Measurements from ENCODE around the gene PIK3R6. TPM values are rescaled to one million over a fixed set of nuclear protein-coding genes. Genes with fewer than 3 reads are reported as not detected.

The PIK3R6 gene
- total RNA-seq, 1 donor from 2014 or later: not detected

DNA sequence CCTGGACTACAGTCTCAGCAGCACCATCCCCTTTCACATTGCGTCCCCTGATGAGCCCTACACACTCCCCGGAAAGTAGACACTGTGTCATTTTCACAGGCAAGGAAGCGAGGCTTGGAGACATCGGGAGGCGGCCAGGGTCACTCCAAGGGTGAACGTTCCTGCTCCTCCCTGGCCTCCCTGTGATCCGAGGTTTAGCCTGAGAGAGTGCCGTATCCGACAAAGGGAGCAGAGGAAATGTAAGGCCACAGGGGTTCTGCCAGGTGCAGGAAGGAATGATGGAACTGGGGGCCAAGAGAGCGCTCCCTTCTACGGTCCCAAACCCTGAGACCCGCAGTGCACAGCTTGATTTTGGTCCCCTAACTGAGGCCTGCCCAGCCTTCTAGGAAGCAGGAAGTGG is 8.0 kb upstream of the PIK3R6 start:
- TF ChIP-seq, protein P1, sequence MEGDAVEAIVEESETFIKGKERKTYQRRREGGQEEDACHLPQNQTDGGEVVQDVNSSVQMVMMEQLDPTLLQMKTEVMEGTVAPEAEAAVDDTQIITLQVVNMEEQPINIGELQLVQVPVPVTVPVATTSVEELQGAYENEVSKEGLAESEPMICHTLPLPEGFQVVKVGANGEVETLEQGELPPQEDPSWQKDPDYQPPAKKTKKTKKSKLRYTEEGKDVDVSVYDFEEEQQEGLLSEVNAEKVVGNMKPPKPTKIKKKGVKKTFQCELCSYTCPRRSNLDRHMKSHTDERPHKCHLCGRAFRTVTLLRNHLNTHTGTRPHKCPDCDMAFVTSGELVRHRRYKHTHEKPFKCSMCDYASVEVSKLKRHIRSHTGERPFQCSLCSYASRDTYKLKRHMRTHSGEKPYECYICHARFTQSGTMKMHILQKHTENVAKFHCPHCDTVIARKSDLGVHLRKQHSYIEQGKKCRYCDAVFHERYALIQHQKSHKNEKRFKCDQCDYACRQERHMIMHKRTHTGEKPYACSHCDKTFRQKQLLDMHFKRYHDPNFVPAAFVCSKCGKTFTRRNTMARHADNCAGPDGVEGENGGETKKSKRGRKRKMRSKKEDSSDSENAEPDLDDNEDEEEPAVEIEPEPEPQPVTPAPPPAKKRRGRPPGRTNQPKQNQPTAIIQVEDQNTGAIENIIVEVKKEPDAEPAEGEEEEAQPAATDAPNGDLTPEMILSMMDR (IDR thresholded peaks at IDR 0.05; ENCODE audit: insufficient read depth, low read length, poor library complexity, severe bottlenecking): no peak
- H3K4me3 ChIP-seq (ENCODE audit: low read depth, low read length): no peak overlapping the region
- no peaks in the 10 kb centered on the region for H3K36me3 ChIP-seq (ENCODE audit: control insufficient read depth, insufficient read depth, low read length)
- peaks cover 11% of the 10 kb centered on the region for H3K27me3 ChIP-seq (ENCODE audit: control insufficient read depth, insufficient read depth, low read length)
- no peak for DNase-seq (ENCODE audit: low read depth)

DNA sequence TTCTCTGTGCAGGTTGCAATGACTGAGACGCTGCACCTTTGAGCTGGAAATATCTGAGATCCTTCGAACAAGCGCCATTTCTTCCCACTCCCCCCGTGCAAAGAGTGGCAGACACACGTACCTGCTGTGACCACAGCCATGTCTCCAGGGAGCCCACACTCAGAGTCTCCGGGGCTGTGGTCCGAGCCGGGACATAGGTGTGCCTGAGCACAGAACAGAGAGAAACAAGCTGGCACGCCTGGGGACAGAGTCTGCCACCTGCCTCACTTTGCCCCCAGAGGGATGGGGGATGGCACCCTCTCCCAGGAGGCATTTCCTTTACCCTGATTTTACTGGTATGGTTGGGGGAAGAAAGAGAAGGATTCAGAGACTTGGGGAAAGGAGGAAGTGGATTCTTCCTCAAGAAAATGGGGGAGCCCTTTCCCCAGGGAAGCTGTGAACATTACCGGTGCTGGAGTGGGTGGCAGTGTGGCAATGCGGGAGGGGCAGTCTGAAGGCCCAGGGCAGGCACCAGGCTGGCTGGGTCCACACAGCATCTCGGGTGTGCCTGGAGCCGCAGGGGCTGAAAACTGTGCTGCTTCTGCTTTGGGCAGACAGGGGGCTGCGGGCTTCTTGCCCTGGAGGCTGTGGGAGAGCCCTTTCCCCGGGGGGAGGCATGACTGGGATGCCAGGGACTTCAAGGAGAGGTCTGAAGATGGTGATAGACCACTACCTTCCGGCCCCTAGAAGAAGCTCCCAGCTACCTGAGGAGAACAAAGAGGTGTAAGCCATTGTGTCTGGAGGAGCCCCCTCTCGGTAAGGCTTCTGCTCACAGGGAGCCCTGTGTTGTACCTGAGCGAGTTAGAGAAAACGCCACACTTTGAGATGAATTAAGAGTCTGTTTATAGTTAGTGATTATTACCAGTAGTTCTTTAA is 6.6 kb upstream of the PIK3R6 start:
- TF ChIP-seq, protein P1 (IDR thresholded peaks at IDR 0.05; ENCODE audit: insufficient read depth, low read length, poor library complexity, severe bottlenecking): no peak
- Histone ChIP-seq H3K27me3 (ENCODE audit: control insufficient read depth, insufficient read depth, low read length) (peaks cover 11% of the 10 kb centered on the region), H3K36me3 (ENCODE audit: control insufficient read depth, insufficient read depth, low read length) (no peaks in the 10 kb centered on the region), H3K4me3 (ENCODE audit: low read depth, low read length) (no peak overlapping the region)
- DNase-seq (ENCODE audit: low read depth): no peak

DNA sequence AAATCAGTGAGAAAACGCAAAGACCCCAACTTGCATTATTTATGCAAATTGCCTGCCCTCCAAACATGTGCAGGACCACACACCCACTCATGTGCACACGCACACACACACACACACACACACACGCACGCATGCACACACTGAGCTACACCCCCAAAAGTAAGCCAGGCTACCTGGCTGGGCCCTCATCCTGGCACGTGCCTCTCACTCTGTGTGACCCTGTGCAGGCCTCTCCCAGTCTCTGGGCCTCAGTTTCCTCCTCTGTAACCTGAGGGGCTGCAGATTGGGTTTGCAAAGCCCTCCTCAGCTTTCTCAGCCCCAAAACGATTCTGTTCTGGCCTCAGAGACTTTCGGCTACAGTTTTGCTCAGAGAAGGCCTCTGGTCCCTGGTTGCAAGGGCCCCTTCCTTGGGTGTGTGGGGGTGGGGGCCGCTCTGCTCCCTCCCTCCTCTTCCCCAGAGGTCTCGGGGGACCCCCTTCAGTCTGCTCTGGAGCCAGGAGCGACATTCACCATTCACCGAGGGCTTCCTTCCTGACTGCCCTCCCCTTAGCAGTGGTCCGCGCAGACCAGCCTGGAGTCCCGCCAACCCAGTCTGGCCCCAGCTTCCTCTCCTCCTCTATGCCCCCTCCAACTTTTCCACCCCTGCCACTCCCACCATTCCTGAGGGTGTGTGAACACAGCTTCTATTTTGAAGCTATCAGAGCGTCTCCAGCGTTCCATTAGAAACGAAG is 5.4 kb upstream of the PIK3R6 start:
- H3K4me3 ChIP-seq (ENCODE audit: low read depth, low read length): no peak overlapping the region
- no peaks in the 10 kb centered on the region for H3K36me3 ChIP-seq (ENCODE audit: control insufficient read depth, insufficient read depth, low read length)
- no peak for DNase-seq (ENCODE audit: low read depth)
- H3K27me3 ChIP-seq (ENCODE audit: control insufficient read depth, insufficient read depth, low read length): peaks cover 6% of the 10 kb centered on the region
- TF ChIP-seq, protein P1 (IDR thresholded peaks at IDR 0.05; ENCODE audit: insufficient read depth, low read length, poor library complexity, severe bottlenecking): no peak

DNA sequence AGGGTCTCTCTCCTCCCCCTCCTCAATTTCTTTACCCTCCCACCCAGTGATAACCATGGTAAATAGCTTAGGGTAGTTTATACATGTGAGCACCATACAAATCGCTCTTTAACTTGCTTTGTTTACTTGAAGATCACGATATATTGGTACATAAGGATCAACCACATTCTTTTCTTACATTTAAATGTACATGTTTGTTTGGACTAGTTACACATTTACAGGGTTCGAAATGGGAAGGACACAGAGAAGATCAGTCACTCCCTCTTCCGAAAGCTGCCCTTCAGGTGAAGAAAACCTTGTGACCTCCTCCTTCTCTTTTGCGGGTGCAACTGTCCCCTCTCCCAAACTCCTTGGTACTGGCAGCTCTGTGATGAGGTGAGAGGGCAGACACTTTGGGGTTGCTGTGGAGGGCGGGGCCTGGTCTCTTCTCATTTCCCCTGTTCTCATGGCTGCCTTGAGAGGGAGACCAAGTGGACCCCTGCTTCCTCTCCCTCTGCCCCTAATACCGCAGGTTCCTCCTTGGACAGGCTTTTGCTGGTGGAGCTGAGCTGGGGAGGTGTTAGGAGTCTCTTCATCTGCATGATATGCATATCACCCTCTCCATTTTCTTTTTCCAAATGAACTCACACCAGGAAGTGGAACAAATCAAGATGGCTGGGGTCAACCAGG is 4.7 kb upstream of the PIK3R6 start:
- H3K27me3 ChIP-seq (ENCODE audit: control insufficient read depth, insufficient read depth, low read length): peaks cover 5% of the 10 kb centered on the region
- no peak overlapping the region for H3K4me3 ChIP-seq (ENCODE audit: low read depth, low read length)
- no peak for DNase-seq (ENCODE audit: low read depth)
- H3K36me3 ChIP-seq (ENCODE audit: control insufficient read depth, insufficient read depth, low read length): no peaks in the 10 kb centered on the region
- TF ChIP-seq, protein P1 (IDR thresholded peaks at IDR 0.05; ENCODE audit: insufficient read depth, low read length, poor library complexity, severe bottlenecking): no peak

DNA sequence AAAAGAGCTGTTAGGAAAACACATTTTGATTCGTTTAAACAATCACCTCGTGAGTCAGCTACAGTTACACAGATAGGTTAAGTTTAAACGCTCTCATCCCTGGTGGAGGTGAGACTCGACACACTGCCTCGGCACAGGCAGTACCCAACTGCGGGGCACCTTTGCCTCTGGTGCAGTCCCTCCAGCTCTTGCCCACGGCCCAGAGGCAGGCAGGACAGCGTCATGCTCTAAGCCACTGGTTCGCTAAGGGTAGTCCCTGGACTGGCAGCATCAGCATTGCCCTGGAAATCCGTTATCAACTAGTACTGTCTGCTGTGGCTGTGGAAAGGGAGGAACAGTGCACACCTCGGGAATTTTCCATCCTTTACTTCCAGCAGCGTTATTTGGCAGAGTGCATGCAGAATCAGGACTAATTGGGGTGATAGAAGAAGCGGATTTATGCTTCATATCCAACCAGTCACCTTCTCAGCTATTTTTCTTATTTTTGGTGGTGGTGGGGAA is 3.7 kb upstream of the PIK3R6 start:
- peaks cover 5% of the 10 kb centered on the region for H3K27me3 ChIP-seq (ENCODE audit: control insufficient read depth, insufficient read depth, low read length)
- no peak overlapping the region for H3K4me3 ChIP-seq (ENCODE audit: low read depth, low read length)
- H3K36me3 ChIP-seq (ENCODE audit: control insufficient read depth, insufficient read depth, low read length): no peaks in the 10 kb centered on the region
- TF ChIP-seq, protein P1 (IDR thresholded peaks at IDR 0.05; ENCODE audit: insufficient read depth, low read length, poor library complexity, severe bottlenecking): no peak
- DNase-seq (ENCODE audit: low read depth): no peak
